LNCaP clone FGC (cell line): Measurements from ENCODE around the gene LY9.

Experiments used
- DNase-seq: peaks from one replicate; pipeline ENCODE4 v3.0.0-alpha.2; 2011; ENCODE audit warnings: low read depth
- H3K4me3 ChIP-seq: 2 replicates; pipeline ENCODE4 v1.5.1; 2011; ENCODE audit warnings: mild to moderate bottlenecking, low read depth, low read length, control low read depth
- TF ChIP-seq, protein P1 (sequence below): IDR thresholded peaks from 2 replicates; pipeline ENCODE4 v1.5.1; 2012; ENCODE audit warnings: mild to moderate bottlenecking; ENCODE audit not compliant: control insufficient read depth, insufficient read depth; ENCODE audit errors: extremely low read depth

The LY9 gene

DNA sequence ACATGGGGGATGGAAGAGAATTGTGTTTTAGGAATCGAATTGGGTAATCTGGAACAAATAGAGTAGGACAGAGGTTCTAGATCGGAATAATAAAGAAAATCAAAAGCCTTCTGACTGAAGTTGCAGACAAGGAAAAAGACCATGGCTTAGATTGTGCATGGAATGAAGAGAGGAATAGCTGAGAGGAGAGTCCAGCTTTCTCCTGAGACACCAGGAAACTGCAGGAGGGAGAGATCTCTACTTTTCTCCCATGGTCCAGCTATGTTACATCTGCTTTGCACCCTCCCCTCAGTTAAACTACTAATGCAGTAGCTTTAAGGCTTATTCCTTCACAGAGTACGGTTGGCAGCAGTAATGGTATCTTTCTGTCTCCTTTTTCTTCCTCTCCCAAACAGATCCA is 43.6 kb upstream of the LY9 start:
- no peak overlapping the region for H3K4me3 ChIP-seq
- TF ChIP-seq, protein P1, sequence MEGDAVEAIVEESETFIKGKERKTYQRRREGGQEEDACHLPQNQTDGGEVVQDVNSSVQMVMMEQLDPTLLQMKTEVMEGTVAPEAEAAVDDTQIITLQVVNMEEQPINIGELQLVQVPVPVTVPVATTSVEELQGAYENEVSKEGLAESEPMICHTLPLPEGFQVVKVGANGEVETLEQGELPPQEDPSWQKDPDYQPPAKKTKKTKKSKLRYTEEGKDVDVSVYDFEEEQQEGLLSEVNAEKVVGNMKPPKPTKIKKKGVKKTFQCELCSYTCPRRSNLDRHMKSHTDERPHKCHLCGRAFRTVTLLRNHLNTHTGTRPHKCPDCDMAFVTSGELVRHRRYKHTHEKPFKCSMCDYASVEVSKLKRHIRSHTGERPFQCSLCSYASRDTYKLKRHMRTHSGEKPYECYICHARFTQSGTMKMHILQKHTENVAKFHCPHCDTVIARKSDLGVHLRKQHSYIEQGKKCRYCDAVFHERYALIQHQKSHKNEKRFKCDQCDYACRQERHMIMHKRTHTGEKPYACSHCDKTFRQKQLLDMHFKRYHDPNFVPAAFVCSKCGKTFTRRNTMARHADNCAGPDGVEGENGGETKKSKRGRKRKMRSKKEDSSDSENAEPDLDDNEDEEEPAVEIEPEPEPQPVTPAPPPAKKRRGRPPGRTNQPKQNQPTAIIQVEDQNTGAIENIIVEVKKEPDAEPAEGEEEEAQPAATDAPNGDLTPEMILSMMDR: no peak
- no peak for DNase-seq

DNA sequence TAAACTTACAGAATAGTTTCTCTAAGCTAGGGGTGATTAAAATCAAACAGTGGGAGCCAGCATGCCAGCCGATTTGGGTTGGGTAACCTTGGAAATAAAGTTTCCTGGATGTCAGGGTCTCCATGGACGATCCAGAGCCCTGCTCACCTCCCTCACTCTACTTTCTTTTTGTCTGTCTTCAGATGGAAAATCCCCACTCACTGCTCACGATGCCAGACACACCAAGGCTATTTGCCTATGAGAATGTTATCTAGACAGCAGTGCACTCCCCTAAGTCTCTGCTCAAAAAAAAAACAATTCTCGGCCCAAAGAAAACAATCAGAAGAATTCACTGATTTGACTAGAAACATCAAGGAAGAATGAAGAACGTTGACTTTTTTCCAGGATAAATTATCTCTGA is 43.0 kb upstream of the LY9 start:
- TF ChIP-seq, protein P1: no peak
- no peak overlapping the region for H3K4me3 ChIP-seq
- no peak for DNase-seq

DNA sequence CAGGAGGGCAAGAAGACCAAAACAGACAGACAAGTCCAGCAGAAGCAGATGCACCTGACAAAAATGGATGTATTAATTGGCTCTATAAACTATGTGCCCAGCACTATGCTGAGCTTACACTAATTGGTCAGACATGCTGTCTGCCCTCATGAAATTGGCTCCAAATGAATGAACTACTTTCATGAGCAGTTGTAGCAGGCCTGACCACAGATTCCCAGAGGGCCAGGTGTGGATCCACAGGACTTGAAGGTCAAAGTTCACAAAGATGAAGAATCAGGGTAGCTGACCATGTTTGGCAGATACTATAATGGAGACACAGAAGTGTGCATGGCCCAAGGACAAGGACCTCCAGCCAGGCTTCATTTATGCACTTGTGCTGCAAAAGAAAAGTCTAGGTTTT is 42.4 kb upstream of the LY9 start:
- TF ChIP-seq, protein P1: no peak
- DNase-seq: no peak
- no peak overlapping the region for H3K4me3 ChIP-seq

DNA sequence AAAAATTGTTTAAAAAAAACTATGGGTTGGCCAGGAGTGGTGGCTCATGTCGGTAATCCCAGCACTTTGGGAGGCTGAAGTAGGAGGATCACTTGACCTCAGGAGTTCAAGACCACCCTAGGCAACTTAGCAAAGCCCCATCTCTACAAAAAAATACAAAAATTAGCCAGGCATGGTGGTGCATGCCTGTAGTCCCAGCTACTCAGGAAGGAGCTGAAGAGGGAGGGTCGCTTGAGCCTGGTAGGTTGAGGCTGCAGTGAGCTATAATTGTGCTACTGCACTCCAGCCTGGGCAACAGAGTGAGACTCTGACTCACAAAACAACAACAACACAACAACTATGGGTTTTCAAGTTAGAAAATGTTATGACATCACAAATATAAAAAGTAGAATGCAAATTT is 40.5 kb upstream of the LY9 start:
- H3K4me3 ChIP-seq: no peak overlapping the region
- TF ChIP-seq, protein P1: no peak
- DNase-seq: no peak

DNA sequence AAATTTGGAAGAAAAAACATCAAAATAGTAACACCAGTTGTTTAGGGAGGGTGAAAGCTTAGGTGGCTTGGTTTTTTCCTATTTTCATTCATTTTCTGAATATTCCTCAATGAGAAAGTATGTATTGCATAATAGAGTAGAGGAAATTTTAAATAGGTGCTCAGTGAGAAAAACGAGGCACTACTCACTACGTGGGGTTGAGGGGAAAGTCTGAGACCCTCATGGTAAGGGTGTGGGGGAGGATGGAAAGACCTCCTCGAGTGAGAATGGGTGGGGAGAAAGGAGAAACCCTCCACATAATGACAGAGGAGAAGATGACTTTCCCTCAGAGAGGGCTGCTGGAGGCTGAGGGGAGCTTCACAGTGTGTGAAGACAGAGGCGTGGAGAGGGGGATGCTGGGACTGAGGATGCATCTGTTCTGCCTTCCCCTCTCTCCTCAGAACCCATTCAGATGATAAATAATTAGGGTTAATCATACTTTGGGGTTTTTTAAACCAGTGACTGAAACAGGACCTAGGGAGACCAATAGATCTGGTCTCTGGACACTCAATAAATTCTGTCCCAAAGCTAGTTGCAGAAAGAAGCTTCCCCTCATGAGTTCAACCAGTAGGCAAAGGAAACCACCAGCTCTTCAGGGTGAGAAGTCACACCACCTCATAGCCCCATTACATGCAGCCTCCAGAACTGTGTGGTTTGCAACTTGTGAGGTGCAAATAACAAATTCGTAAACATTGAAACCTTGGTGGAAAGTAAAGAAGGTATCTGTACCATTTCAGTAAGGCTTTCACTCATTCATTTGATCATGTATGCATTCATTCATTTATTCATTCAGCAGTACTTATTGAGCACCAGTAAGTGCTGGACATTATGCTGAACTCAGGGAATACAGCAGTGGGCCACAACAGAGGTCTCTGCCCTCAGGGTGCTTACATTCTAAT is 39.8 kb upstream of the LY9 start:
- no peak overlapping the region for H3K4me3 ChIP-seq
- DNase-seq: no peak
- TF ChIP-seq, protein P1: no peak

DNA sequence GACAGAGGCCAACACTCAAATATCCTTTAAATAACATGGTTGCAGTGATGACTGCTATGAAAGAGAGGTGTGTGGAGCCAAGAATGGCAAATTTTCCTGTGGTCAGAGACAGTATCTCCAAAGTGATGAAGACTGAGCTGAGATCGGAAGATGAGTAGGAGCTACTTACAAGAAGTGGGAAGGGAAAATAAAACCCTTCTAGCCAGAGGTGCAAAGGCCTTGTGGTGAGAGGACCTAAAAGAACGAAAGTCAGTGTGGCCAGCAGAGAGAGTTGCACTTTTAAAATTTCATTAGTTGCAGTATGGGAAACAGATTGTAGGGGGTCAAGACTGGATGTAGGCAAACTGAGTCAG is 39.1 kb upstream of the LY9 start:
- no peak overlapping the region for H3K4me3 ChIP-seq
- TF ChIP-seq, protein P1: no peak
- no peak for DNase-seq

DNA sequence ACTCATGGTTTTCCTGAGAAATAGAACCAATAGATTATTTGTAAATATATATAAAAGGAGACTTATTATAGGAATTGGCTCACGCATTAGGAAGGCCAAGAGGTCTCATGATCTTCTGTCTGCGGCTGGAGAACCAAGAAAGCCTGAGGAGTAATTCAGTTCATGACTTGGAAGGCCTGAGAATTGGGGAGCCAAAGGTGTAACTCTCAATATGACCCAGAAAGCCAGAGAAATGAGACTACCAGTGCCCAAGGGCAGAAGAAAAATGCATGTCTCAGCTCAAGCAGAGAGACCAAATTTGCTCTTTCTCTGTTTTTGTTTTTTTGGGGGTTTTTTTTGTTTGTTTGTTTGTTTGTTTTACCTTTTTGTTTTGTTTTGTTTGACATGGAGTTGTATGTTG is 37.5 kb upstream of the LY9 start:
- no peak overlapping the region for H3K4me3 ChIP-seq
- DNase-seq: no peak
- TF ChIP-seq, protein P1: no peak
